Inferior parietal cortex (tissue), 1 donor: ENCODE measurements around the gene UBA5.
"Not testable (repeated sequence)": the region's sequence is repeated elsewhere in the genome, so short reads cannot be mapped to it uniquely, and the experiment has no call there.

Source experiments
- DNase-seq: peaks from one replicate; pipeline ENCODE4 v3.0.0-alpha.2; 2016; ENCODE audit errors: extremely low spot score

UBA5 gene

DNA sequence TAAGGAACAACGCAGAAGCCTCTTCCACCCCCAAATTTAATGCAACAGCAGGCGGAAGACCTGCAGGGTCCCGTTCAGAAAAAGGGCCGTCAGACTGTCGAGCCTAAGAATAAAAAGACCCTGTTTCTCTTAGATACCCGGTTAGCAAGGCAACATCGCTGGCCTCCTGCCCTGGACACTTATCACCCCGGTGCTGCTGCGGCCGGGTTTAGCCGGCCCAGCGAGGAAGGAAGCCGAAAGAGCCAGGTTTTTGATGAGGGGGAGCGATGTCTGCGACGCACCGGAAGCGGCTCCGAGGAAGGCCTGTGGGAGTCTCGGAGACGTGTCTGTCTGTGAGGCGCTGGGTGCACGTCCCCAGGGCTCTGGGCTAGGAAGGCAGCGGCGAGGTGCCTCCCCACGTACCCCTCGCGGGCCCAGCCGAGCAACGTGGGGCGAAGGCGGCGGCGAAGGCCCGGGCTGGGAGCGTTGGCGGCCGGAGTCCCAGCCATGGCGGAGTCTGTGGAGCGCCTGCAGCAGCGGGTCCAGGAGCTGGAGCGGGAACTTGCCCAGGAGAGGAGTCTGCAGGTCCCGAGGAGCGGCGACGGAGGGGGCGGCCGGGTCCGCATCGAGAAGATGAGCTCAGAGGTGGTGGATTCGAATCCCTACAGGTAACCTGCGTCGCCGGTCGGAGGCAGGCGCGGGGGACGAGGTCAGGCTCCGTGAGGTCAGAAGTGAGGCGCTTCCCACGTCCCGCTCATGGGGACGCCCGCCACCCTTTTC, at the start of gene UBA5:
TSS of gene UBA5 (plus strand) at position 278 of the 759 bp plus-strand sequence. CDS start at position 487, 209 bp downstream.
- peak; percentile 76 for DNase-seq

GRCh38 chr3:132615301-132615700, 44.8 kb upstream of the UBA5 start:
- DNase-seq = not testable (repeated sequence)

GRCh38 chr3:132615881-132616280, 44.2 kb upstream of the UBA5 start:
- no peak for DNase-seq

DNA sequence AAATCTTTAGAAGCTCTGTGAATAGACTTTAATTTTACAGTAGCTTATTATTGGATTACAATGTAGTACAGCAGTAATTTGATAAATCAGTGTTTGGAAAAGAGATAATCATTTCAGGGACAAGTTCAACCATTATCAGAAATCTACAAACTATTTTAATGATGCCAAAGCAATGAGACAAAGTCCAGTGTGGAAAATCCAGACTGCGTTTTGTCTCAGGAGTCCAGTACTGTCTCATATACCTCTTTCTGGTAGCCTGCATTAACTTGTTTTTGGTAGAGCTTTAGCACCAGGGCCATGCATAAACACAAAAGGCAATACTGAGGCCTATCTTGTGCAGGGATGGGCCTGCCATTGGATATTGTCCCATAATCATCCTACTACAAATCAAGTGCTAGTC, 43.3 kb upstream of the UBA5 start:
- no peak for DNase-seq

- DNase-seq = no peak
These were observed 38.0 kb upstream of the UBA5 start for GRCh38 chr3:132622148-132622547.

- DNase-seq = no peak
These were observed 37.4 kb upstream of the UBA5 start for GRCh38 chr3:132622761-132623160.

DNA sequence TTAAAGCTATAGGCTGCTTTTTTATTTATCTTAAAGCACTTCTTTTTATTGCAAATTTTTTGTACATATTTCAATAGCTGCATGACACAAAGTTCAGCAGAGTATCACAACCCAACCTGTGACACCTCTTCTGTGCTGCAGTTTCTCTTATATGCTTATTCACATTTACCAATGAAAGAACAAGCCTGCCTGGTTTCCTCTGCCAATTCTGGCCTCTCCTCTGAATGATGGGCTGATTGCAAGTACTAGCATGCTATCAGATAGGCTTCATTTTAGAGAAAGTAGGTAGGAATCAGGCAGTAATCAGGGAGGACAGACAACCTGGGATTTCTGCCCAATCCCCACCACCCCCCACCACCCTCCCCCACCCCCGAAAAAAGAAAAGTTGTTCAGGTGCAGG, 36.5 kb upstream of the UBA5 start:
- no peak for DNase-seq

- no peak for DNase-seq
These were observed 35.3 kb upstream of the UBA5 start for GRCh38 chr3:132624790-132625189.

GRCh38 chr3:132625613-132626012, 34.5 kb upstream of the UBA5 start:
- DNase-seq = no peak

DNA sequence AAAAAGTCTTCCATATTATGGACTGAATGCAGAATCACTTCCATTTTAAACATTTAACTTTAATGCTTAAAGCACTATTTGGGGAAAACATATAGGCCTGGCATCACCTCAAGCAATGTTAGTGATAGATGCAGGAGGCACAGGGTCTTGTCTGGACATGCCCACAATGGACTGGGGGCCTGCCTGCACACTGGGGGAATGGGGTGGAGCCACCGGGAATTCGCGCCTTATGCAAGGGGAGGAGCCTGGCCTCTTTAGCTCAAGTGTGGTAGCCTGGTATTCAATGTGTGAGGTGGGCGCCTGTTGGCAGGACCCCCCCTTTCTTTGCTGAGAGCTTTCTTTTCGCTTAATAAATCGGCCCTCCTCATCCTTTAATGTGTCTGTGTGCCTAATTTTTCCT, 33.2 kb upstream of the UBA5 start:
- no peak for DNase-seq

- no peak for DNase-seq
These were observed 32.0 kb upstream of the UBA5 start for GRCh38 chr3:132628157-132628556.

- DNase-seq = no peak
These were observed 30.2 kb upstream of the UBA5 start for GRCh38 chr3:132629928-132630327.

DNA sequence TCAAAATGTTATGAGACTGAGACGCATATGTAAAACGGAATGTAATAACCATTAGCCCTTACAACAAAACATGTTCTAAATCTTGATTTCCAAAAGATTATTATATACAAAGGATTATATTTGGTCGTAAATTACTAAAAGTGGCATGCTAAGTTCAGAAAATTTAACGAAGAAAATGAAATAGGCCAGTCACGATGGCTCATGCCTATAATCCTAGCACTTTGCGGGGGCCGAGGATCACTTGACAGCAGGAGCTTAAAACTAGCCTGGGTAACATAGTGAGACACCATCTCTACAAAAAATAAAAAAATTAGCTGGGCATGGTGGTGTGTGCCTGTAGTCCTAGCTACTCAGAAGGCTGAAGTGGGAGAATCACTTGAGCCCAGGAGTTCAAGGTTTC, 29.5 kb upstream of the UBA5 start:
- no peak for DNase-seq

DNA sequence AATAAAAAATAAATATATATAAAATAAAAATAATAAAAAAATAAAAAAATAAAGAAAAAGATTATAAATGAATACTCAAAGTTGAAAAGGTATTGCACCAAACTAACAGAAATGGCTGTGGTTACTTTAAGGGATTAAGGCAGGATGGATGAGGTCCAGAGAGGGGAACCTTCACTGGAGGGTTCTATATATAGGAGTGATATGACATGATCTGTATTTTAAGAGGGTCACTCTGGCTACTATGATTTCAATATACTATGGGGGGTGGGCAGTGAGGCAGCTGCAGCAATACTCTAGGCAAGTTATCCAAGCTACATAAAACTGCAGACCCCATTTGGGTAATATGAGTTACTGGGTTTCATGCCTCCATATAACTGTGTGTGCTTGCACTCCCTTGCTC, 25.1 kb upstream of the UBA5 start:
- DNase-seq = no peak

GRCh38 chr3:132637590-132637989, 22.5 kb upstream of the UBA5 start:
- no peak for DNase-seq

- no peak for DNase-seq
These were observed 21.4 kb upstream of the UBA5 start for GRCh38 chr3:132638706-132639105.

GRCh38 chr3:132641427-132641826, 18.7 kb upstream of the UBA5 start:
- not testable (repeated sequence) for DNase-seq

- DNase-seq = peak; percentile 68
These were observed 18.1 kb upstream of the UBA5 start for GRCh38 chr3:132641837-132642538.

DNA sequence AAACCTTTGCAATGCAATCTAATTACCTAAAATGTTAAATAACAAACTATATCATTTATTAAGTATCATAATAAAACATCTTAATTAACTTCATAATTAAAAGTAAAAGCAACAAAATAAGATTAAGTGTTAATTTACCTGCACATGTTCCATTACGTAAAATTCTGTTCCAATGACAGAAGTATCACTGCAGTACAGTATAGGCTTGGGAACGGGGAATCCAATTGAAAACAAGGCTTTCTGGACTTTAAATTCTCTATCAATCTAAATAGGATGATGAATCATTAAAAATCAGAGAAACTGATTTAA, 17.6 kb upstream of the UBA5 start:
- DNase-seq = no peak

DNA sequence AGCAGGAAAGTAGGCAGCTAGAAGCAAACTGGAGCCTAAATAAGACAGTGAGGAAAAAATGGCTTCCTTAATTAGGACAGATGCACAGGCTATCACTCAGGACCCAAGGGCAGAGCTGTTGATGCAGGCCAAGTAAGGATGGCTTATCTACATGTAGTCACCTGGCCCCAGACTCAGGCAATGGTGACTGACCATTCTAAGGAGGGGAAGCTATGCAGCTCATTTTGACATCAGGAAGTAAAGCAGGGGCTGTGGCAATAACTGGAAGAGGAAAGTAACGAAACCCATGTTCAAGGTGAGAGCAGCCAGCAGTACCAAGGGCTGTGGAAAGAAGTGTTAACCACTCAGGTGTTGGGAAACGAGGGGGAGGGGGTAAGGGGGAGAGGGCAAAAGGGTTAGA, 16.8 kb upstream of the UBA5 start:
- DNase-seq = no peak

DNA sequence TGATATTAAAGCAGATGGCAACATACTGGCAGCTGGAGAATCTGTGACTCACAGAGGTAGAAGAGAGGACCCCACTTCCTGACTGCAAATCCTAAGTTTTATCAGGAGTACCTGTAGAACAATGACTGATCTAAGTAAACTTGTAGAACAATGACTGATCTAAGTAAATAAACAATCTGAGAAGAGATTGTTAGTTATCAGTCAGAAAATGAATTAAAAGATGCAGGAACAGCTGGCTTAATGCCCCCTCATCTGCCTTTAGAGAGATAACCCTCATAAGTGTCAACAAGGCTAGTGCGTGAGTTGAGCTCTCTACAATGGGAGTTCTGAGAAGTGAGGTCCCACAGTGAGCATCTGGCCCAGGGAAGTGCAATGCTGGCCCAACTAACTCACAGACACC, 15.1 kb upstream of the UBA5 start:
- no peak for DNase-seq

DNA sequence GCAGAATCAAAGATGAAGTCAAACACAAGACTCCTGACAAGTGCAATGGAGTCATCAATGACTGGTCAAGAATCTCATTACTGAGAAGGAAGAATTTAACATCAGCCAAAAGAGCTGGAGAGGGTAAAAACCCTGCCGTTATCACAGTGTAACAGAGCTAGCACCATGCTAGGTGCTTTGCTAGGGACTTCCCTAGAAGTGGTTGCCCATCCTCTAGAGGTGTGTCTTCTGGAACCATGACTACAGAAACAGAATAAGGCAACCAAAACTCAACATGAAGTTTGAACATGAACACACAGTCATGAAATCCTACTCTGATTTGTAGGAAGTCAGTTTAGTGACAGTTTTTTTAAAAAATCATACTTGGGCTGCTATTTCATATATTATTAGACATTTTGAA, 10.0 kb upstream of the UBA5 start:
- DNase-seq = no peak

GRCh38 chr3:132652640-132653270, 7.4 kb upstream of the UBA5 start:
- DNase-seq = no peak
